Mammary epithelial cell (primary cell): ENCODE measurements around the gene MAML3.

ENCODE experiments used
- CTCF ChIP-seq, 2 donors: IDR thresholded peaks in 1 of 2; conservative IDR thresholded peaks in 1 of 2; 2 replicates each; pipeline ENCODE4 v1.5.1; 2011 to 2012; ENCODE audit warnings: inconsistent platforms in 2 of 2, low read length in 2 of 2, mild to moderate bottlenecking in 2 of 2, control low read depth in 1 of 2, low read depth in 1 of 2; ENCODE audit not compliant: insufficient read depth in 1 of 2; ENCODE audit errors: extremely low read depth in 1 of 2
- EZH2 ChIP-seq: IDR thresholded peaks from 2 replicates; pipeline ENCODE4 v1.6.1; 2012; ENCODE audit warnings: low read length, inconsistent platforms, borderline replicate concordance

GRCh38 chr4:139732991-139733570 lies 420.9 kb downstream of the MAML3 start:
- TF ChIP-seq CTCF (conservative IDR thresholded peaks at IDR 0.05 in 1 of 2, IDR thresholded peaks at IDR 0.05 in 1 of 2; ENCODE audit: extremely low read depth in 1 of 2, insufficient read depth in 1 of 2, low read depth in 1 of 2, low read length in 2 of 2), result no peak
- no peak for TF ChIP-seq EZH2
